ENCODE data around the gene OBSCN.

The OBSCN gene

GRCh38 chr1:228360533-228361313, 152.9 kb downstream of the OBSCN start:
- DNase-seq = no peak

GRCh38 chr1:228361314-228362140, 153.7 kb downstream of the OBSCN start:
- no peak for DNase-seq

GRCh38 chr1:228362141-228362883, 154.5 kb downstream of the OBSCN start:
- no peak for DNase-seq

- no peak for DNase-seq
Observed at GRCh38 chr1:228362884-228363450, 155.1 kb downstream of the OBSCN start.

GRCh38 chr1:228363686-228364067, 155.8 kb downstream of the OBSCN start:
- DNase-seq = no peak

GRCh38 chr1:228364068-228364705, 156.3 kb downstream of the OBSCN start:
- no peak for DNase-seq

GRCh38 chr1:228364706-228365213, 156.9 kb downstream of the OBSCN start:
- DNase-seq = no peak

GRCh38 chr1:228365271-228366061, 157.6 kb downstream of the OBSCN start:
- no peak for DNase-seq

- no peak for DNase-seq
Observed at GRCh38 chr1:228366062-228366865, 158.4 kb downstream of the OBSCN start.

GRCh38 chr1:228366866-228367741, 159.3 kb downstream of the OBSCN start:
- no peak for DNase-seq

- no peak for DNase-seq
Observed at GRCh38 chr1:228367798-228368791, 160.3 kb downstream of the OBSCN start.

GRCh38 chr1:228368801-228369607, 161.2 kb downstream of the OBSCN start:
- DNase-seq = no peak

GRCh38 chr1:228369608-228370438, 162.0 kb downstream of the OBSCN start:
- no peak for DNase-seq

- no peak for DNase-seq
Observed at GRCh38 chr1:228370439-228370940, 162.6 kb downstream of the OBSCN start.

- no peak for DNase-seq
Observed at GRCh38 chr1:228370941-228371740, 163.3 kb downstream of the OBSCN start.

Data from CD4-positive, alpha-beta T cell treated with Interleukin-21 for 1 hour (primary cell).